Skeletal muscle tissue (tissue), 4 donors: ENCODE results near the gene IPO5. TPM values are rescaled to one million over a fixed set of nuclear protein-coding genes. Genes with fewer than 3 reads are reported as not detected.
"Not testable (repeated sequence)": the region's sequence is repeated elsewhere in the genome, so short reads cannot be mapped to it uniquely, and the experiment has no call there.

Experiments used
- H3K27ac ChIP-seq: one replicate; pipeline ENCODE4 v1.7.0; 2013; ENCODE audit warnings: mild to moderate bottlenecking, low read depth, low read length, inconsistent platforms
- H3K27me3 ChIP-seq, 3 donors: one replicate each; pipeline ENCODE4 v1.7.0; 2013; ENCODE audit warnings: low read length in 3 of 3; ENCODE audit not compliant: control insufficient read depth in 3 of 3, insufficient read depth in 3 of 3
- H3K36me3 ChIP-seq, 3 donors: one replicate each; pipeline ENCODE4 v1.7.0; 2013; ENCODE audit warnings: low read length in 3 of 3; ENCODE audit not compliant: control insufficient read depth in 3 of 3, insufficient read depth in 3 of 3
- H3K4me1 ChIP-seq, 3 donors: one replicate each; pipeline ENCODE4 v1.7.0; 2013; ENCODE audit warnings: low read length in 3 of 3, mild to moderate bottlenecking in 3 of 3; ENCODE audit not compliant: control insufficient read depth in 3 of 3, insufficient read depth in 3 of 3
- H3K4me3 ChIP-seq, 3 donors: one replicate each; pipeline ENCODE4 v1.7.0; 2013; ENCODE audit warnings: low read length in 3 of 3
- H3K9ac ChIP-seq, 3 donors: one replicate each; pipeline ENCODE4 v1.7.0; 2013; ENCODE audit warnings: low read length in 3 of 3, mild to moderate bottlenecking in 3 of 3, moderate library complexity in 2 of 3, low read depth in 1 of 3
- H3K9me3 ChIP-seq, 3 donors: one replicate each; pipeline ENCODE4 v1.7.0; 2013; ENCODE audit warnings: low read length in 3 of 3; ENCODE audit not compliant: control insufficient read depth in 3 of 3
- total RNA-seq: library from RNA; depleted of rRNA; stranded (reverse); fragments of >200 nt; gene quantifications from one replicate; pipeline ENCODE4 v1.2.3, GENCODE V29; 2014
- donor health status: Osteomylitis.

IPO5 gene
- total RNA-seq, 1 donor from 2014 or later, result 274 TPM

DNA sequence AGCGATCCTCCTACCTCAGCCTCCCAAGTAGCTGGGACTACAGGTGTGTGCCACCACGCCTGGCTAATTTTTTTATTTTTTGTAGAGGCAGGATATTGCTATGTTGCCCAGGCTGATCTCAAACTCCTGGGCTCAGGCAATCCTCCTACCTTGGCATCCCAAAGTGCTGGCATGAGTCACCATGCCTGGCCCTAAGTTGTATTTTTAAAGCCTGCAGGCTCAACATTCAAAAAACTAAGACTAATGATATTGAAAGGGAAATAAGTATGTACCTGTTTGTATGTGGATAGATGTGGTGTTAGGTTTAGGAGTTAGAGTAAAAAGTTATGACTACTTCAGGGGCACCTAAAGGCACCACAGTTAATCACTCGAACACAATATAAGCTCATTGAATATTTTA lies 5.4 kb upstream of the IPO5 start:
- no peak overlapping the region for H3K9ac ChIP-seq
- no peak overlapping the region for H3K4me3 ChIP-seq
- no peaks in the 10 kb centered on the region for H3K36me3 ChIP-seq
- no peaks in the 10 kb centered on the region for H3K27me3 ChIP-seq
- no peaks in the 10 kb centered on the region for H3K9me3 ChIP-seq
- H3K27ac ChIP-seq, result no peak overlapping the region
- no peaks in the 10 kb centered on the region for H3K4me1 ChIP-seq

DNA sequence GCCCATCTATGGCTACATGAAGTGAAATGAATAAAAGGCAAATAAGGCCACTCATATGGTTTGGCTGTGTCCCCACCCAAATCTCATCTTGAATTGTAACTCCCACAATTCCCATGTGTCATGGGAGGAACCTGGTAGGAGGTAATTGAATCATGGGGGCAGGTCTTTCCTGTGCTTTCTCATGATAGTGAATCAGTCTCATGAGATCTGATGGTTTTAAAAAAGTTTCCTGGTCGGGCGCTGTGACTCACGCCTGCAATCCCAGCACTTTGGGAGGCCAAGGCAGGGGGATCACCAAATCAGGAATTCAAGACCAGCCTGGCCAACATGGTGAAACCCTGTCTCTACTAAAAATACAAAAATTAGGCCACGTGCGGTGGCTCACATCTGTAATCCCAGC lies 4.2 kb upstream of the IPO5 start:
- not testable (repeated sequence) for H3K9ac ChIP-seq, H3K9me3 ChIP-seq, H3K4me1 ChIP-seq, H3K36me3 ChIP-seq, H3K27ac ChIP-seq, H3K4me3 ChIP-seq, H3K27me3 ChIP-seq

DNA sequence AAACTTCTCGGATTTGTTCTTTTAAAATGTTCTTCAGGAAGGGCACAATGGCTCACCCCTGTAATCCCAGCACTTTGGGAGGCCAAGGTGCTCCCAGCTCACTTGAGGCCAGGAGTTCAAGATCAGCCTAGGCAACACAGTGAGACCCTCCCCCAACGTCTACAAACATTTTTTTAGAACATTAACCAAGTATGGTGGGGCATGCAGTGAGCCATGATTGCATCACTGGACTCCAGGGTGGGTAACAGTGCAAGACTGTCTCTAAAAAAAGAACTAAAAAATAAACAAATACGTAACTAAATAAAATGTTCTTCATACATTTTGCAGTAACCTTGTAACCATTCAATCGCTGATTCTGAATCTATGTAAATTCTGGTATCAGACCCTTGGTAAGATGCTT lies 2.1 kb upstream of the IPO5 start:
- Histone ChIP-seq H3K36me3 (no peaks in the 10 kb centered on the region), H3K27me3 (no peaks in the 10 kb centered on the region), H3K9me3 (no peaks in the 10 kb centered on the region), H3K27ac (no peak overlapping the region), H3K9ac (no peak overlapping the region), H3K4me3 (no peak overlapping the region), H3K4me1 (no peaks in the 10 kb centered on the region)

DNA sequence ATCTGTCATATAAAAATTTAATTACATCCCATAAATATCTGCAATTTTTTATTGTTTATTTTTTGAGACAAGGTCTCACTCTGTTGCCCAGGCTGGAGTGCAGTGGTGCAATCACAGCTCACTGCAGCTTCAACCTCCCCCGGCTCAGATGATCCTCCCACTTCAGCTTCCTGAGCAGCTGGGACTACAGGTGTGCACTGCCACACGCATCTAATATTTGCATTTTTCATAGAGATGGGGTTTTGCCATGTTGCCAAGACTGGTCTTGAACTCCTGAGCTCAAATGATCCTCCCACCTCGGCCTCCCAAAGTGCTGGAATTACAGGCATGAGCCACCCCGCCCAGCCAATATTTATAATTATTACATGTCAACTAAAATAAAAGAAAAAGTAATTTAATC lies 644 bp upstream of the IPO5 start:
- not testable (repeated sequence) for H3K27me3 ChIP-seq, H3K27ac ChIP-seq, H3K4me1 ChIP-seq, H3K9ac ChIP-seq, H3K9me3 ChIP-seq, H3K36me3 ChIP-seq, H3K4me3 ChIP-seq

DNA sequence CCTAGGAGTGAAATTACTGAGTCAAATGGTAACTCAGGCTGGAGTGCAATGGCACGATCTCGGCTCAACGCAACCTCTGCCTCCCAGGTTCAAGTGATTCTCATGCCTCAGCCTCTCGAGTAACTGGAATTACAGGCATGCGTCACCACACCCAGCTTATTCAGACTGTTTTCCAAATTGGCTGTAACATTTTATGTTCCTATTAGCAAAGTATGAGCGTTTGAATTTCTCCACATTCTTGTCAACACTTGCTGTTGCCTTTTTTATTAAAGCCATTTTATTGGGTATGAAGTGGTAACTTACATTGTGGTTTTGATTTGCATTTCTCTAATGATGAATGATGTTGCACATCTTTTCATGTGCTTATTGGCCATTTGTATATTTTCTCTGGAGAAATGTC lies 7.9 kb downstream of the IPO5 start:
- Histone ChIP-seq H3K9ac (no peak overlapping the region), H3K9me3 (no peaks in the 10 kb centered on the region), H3K4me1 (no peaks in the 10 kb centered on the region), H3K27me3 (no peaks in the 10 kb centered on the region), H3K27ac (no peak overlapping the region), H3K36me3 (no peaks in the 10 kb centered on the region), H3K4me3 (no peak overlapping the region)

DNA sequence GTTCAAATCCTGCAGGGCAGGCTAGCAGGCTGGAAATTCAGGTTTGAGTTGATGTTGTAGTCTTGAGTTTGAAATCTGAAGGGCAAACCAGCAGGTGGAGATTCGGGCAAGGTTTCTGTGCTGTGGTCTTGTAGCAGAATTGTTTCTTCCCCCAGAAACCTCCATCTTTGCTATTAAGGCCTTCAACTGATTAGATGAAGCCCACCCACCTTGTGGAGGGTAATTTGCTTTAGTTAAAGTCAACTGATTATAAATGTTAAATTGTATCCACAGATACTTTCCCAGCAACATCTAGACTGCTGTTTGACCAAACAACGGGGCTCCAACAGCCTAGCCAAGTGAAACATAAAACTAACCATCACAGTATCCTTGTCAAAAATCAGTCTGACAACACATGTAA lies 9.4 kb downstream of the IPO5 start:
- Histone ChIP-seq H3K27me3 (no peaks in the 10 kb centered on the region), H3K4me3 (no peak overlapping the region), H3K36me3 (no peaks in the 10 kb centered on the region), H3K9ac (no peak overlapping the region), H3K4me1 (no peaks in the 10 kb centered on the region), H3K27ac (no peak overlapping the region), H3K9me3 (no peaks in the 10 kb centered on the region)

DNA sequence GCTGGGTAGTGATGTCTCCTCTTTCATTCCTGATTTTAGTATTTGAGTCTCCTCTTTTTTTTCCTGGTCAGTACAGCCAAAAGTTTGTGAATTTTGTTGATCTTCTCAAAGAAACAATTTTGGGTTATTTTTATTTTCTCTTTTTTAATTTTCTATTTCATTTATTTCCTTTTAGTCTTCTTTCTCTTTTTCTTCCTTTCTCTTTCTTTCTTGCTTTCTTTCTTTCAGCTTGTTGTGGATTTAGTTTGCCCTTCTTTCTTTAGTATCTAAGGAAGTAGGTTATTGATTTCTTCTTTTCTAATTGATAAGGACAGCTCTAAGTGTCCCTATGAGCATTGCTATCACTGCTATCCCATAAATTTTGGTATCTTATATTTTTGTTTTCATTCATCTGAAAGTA lies 13.8 kb downstream of the IPO5 start:
- no peak overlapping the region for H3K4me3 ChIP-seq
- no peaks in the 10 kb centered on the region for H3K36me3 ChIP-seq
- H3K27me3 ChIP-seq, result no peaks in the 10 kb centered on the region
- no peak overlapping the region for H3K27ac ChIP-seq
- no peaks in the 10 kb centered on the region for H3K4me1 ChIP-seq
- H3K9me3 ChIP-seq, result no peaks in the 10 kb centered on the region
- H3K9ac ChIP-seq, result no peak overlapping the region

DNA sequence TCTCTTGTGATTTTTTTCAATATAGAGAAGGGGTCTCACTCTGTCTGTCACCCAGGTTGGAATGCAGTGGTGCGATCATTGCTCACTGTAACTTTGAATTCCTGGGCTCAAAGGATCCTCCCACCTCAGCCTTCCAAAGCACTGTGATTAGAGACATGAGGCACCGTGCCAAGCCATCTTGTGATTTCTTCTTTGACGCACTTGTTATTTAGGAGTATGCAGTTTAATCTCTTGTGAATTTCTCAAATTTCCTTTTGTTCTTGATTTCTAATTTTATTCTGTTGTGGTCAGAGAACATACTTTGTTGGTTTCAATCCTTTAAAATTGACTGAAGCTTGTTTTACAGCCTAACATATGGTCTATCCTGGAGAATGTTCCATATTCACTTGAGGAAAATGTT lies 14.5 kb downstream of the IPO5 start:
- Histone ChIP-seq H3K36me3 (no peaks in the 10 kb centered on the region), H3K27me3 (no peaks in the 10 kb centered on the region), H3K4me3 (no peak overlapping the region), H3K27ac (no peak overlapping the region), H3K9ac (no peak overlapping the region), H3K9me3 (no peaks in the 10 kb centered on the region), H3K4me1 (no peaks in the 10 kb centered on the region)

DNA sequence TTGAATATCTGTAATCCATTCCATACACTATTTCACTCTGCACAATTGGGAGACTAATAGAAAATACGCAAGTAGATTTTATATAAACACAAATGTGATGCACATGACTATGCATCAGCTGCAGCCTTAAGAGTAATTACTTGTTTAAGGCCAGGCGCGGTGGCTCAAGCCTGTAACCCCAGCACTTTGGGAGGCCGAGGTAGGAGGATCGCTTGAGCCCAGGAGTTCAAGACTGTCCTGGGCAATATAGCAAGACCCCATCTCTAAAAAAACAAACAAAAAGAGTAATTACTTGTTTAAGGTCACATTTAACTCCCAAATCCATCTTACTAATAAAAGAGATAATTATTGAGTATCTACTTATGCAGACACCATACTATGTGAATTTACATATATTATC lies 18.0 kb downstream of the IPO5 start:
- H3K4me3 ChIP-seq, result no peak overlapping the region
- H3K4me1 ChIP-seq, result peaks cover 0 to 5% (median 5%) of the 10 kb centered on the region in 3 donors
- H3K27me3 ChIP-seq, result no peaks in the 10 kb centered on the region
- H3K9ac ChIP-seq, result no peak overlapping the region
- no peaks in the 10 kb centered on the region for H3K36me3 ChIP-seq
- H3K27ac ChIP-seq, result no peak overlapping the region
- H3K9me3 ChIP-seq, result no peaks in the 10 kb centered on the region

DNA sequence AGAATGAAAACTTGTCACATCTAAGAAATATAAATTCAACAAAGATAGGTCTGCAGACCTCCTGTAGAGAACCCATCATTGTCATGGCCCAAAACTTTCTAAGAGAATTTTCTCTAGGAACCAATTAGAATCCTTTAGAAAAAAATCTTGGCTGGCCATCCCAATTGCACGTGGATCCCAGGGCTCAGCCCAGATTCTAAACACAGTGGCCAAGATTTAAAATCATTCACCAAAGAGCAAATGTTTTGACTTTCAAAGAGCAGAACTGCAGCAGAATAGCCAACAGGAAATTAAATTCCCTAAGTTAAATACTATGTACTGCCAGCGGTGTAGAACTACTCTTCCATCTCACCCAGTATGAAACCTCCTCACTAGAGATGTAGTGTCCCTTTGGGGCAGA lies 21.3 kb downstream of the IPO5 start:
- H3K4me3 ChIP-seq, result no peak overlapping the region
- no peaks in the 10 kb centered on the region for H3K9me3 ChIP-seq
- H3K27ac ChIP-seq, result no peak overlapping the region
- H3K36me3 ChIP-seq, result no peaks in the 10 kb centered on the region
- H3K27me3 ChIP-seq, result no peaks in the 10 kb centered on the region
- no peak overlapping the region for H3K9ac ChIP-seq
- H3K4me1 ChIP-seq, result peaks cover 14 to 24% (median 15%) of the 10 kb centered on the region in 3 donors

DNA sequence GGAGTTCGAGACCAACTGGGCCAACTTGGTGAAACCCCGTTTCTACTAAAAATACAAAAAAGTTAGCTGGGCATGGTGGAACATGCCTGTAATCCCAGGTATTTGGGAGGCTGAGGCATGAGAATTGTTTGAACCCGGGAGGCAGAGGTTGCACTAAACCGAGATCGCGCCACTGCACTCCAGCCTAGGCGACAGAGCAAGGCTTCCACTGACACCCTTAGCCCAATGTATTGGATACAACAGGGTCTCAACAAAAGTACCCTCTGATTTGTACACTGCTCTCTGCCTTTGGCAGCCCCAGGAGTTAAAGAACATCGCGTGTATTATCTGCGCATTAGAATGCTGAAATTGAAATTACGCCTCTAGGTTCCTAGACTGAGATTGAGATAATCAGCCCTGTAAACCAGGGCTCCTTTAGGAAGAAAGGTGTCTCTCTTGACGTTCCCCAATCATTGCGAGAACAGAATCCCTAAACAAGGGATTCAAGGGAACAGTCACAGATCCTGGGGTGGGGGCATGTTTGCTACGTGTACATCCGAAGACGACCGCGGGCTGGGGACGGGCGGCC lies 21.9 kb downstream of the IPO5 start:
- Histone ChIP-seq H3K4me1 (peaks cover 15 to 24% (median 19%) of the 10 kb centered on the region in 3 donors), H3K9me3 (no peaks in the 10 kb centered on the region), H3K36me3 (no peaks in the 10 kb centered on the region), H3K9ac (peak overlapping the region; percentile 76 to 87 (median 87)), H3K4me3 (peak overlapping the region; percentile 67 to 89 (median 81)), H3K27me3 (no peaks in the 10 kb centered on the region), H3K27ac (peak overlapping the region; percentile 92)
